ENCODE data around the gene NEU1.
A peak's percentile ranks its signal among the peaks of the same experiment; 100 is the strongest.
"Not testable (repeated sequence)": the region's sequence is repeated elsewhere in the genome, so short reads cannot be mapped to it uniquely, and the experiment has no call there.

NEU1 gene

GRCh38 chr6:31817133-31817928, 45.3 kb downstream of the NEU1 start:
- not testable (repeated sequence) for DNase-seq

- peak; percentile 99 for DNase-seq
These were observed 47.4 kb downstream of the NEU1 start, which contains the start of the genes HSPA1A and HSPA1L for GRCh38 chr6:31815025-31815838. Gene HSPA1A, plus strand, starts transcription at chr6:31815543. Its CDS starts 214 bp downstream, at chr6:31815757. Gene HSPA1L, minus strand, starts transcription at chr6:31815283. Its CDS starts 3,311 bp downstream, at chr6:31811972.

- peak; percentile 99 for DNase-seq
These were observed 48.0 kb downstream of the NEU1 start for GRCh38 chr6:31814677-31815024.

- no peak for DNase-seq
These were observed 49.2 kb downstream of the NEU1 start for GRCh38 chr6:31813465-31813849.

GRCh38 chr6:31811645-31812044, 51.0 kb downstream of the NEU1 start:
- DNase-seq, result no peak

GRCh38 chr6:31808599-31808998, 54.0 kb downstream of the NEU1 start:
- not testable (repeated sequence) for DNase-seq

Measured in fibroblast of skin of back (primary cell).